Measurements from ENCODE around the gene APOC3. TPM values are rescaled to one million over a fixed set of nuclear protein-coding genes. Genes with fewer than 3 reads are reported as not detected.
"Not testable (repeated sequence)": the region's sequence is repeated elsewhere in the genome, so short reads cannot be mapped to it uniquely, and the experiment has no call there.

The APOC3 gene
- total RNA-seq, 1 donor from 2014 or later = not detected

GRCh38 chr11:116833816-116834534, 4.3 kb downstream of the APOC3 start:
- no peak overlapping the region for H3K4me3 Mint-ChIP-seq
- DNase-seq (ENCODE audit: low spot score in 2 of 2, unreplicated experiment in 2 of 2) = no peak
- no peaks in the 10 kb centered on the region for H3K36me3 Mint-ChIP-seq
- no peak for TF ChIP-seq CTCF (IDR thresholded peaks at IDR 0.05; ENCODE audit: unreplicated experiment)
- no peak overlapping the region for H3K27ac Mint-ChIP-seq
- H3K27me3 Mint-ChIP-seq (ENCODE audit: low read depth) = no peaks in the 10 kb centered on the region
- no peaks in the 10 kb centered on the region for H3K9me3 Mint-ChIP-seq
- H3K4me1 Mint-ChIP-seq = peaks cover 31% of the 10 kb centered on the region

DNA sequence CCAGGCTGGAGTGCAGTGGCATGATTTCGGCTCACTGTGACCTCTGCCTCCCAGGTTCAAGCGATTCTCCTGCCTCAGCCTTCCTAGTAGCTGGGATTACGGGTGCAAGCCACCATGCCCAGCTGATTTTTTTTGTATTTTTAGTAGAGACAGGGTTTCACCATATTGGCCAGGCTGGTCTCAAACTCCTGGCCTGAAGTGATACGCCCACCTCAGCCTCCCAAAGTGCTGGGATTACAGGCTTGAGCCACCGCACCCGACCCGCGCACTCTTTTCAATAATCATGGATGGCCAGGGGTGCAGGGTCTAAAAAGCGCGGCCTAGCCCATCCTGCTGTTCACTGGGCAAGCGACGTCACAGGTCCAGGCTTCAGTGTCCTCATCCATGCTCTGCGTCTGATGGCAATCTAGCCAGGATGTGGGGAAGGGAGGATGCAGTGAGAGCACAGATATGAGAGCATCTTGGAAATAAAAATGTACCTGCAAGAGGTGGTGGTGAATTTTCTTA, 4.9 kb downstream of the APOC3 start:
- H3K36me3 Mint-ChIP-seq, H3K9me3 Mint-ChIP-seq: not testable (repeated sequence)

DNA sequence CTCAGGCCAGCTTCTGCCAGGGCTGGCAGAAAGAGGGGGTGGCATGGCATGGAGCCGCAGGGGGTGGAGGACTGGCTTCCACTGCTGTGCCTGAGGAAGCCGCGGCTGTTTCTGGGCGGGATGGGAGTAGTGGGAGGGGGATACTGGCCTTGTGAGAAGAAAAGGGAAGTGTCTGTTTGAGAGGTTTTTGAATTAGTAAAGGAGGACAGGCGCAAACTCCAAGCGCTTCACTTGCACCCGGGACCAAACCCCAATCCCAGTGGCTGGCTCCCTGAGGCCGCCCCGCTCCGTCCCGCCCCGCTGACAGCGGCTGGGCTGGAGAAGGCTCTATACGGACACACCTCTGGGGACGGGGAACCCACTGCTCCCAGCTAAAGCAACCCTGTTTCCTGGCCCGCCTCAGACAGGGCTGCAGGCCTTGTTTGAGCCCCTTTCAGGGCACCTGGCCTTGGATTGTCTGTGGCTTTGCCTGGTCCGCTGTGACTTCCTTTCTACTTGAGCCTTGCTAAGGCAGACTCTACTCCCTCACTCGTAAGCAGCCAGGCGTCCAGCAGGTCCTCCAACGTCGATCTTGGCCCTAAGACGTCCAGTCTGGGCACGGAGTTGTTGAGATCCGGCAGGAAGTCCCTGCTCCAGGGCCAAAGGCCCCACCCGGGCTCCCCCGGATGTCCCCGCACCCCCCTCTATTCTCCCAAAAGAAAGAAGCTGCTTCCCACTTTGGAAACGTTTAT, 5.5 kb downstream of the APOC3 start:
- peak overlapping the region; percentile 16 for H3K27ac Mint-ChIP-seq
- DNase-seq (ENCODE audit: low spot score in 2 of 2, unreplicated experiment in 2 of 2) = no peak

More for the DNA sequence above, 4.9 kb downstream of the APOC3 start:
- Mint-ChIP-seq H3K4me3 (peak overlapping the region; percentile 36), H3K4me1 (peaks cover 27% of the 10 kb centered on the region)
- DNase-seq (ENCODE audit: low spot score in 2 of 2, unreplicated experiment in 2 of 2); H3K27ac Mint-ChIP-seq; H3K27me3 Mint-ChIP-seq (ENCODE audit: low read depth): not testable (repeated sequence)

GRCh38 chr11:116835791-116836631, 6.3 kb downstream of the APOC3 start:
- peak overlapping the region; percentile 58 for H3K4me3 Mint-ChIP-seq
- H3K9me3 Mint-ChIP-seq = no peaks in the 10 kb centered on the region
- peak; percentile 82 for DNase-seq (ENCODE audit: low spot score in 2 of 2, unreplicated experiment in 2 of 2)
- H3K4me1 Mint-ChIP-seq = peaks cover 24% of the 10 kb centered on the region
- H3K27ac Mint-ChIP-seq = no peak overlapping the region
- H3K36me3 Mint-ChIP-seq = no peaks in the 10 kb centered on the region
- H3K27me3 Mint-ChIP-seq (ENCODE audit: low read depth) = no peaks in the 10 kb centered on the region
- no peak for TF ChIP-seq CTCF (IDR thresholded peaks at IDR 0.05; ENCODE audit: unreplicated experiment)

More for the DNA sequence above, 5.5 kb downstream of the APOC3 start:
- H3K9me3 Mint-ChIP-seq = no peaks in the 10 kb centered on the region
- peaks cover 24% of the 10 kb centered on the region for H3K4me1 Mint-ChIP-seq
- H3K4me3 Mint-ChIP-seq = peak overlapping the region; percentile 58
- H3K36me3 Mint-ChIP-seq = no peaks in the 10 kb centered on the region
- no peaks in the 10 kb centered on the region for H3K27me3 Mint-ChIP-seq (ENCODE audit: low read depth)
- TF ChIP-seq CTCF (IDR thresholded peaks at IDR 0.05; ENCODE audit: unreplicated experiment) = no peak

GRCh38 chr11:116836632-116836991, 6.9 kb downstream of the APOC3 start:
- no peak overlapping the region for H3K27ac Mint-ChIP-seq

More at GRCh38 chr11:116836632-116836991, 6.9 kb downstream of the APOC3 start:
- Mint-ChIP-seq H3K27me3 (ENCODE audit: low read depth) (no peaks in the 10 kb centered on the region), H3K4me1 (peaks cover 24% of the 10 kb centered on the region), H3K36me3 (no peaks in the 10 kb centered on the region), H3K4me3 (no peak overlapping the region), H3K9me3 (no peaks in the 10 kb centered on the region)
- TF ChIP-seq CTCF (IDR thresholded peaks at IDR 0.05; ENCODE audit: unreplicated experiment) = no peak
- DNase-seq (ENCODE audit: low spot score in 2 of 2, unreplicated experiment in 2 of 2) = no peak

Data from mesothelial cell of epicardium (in vitro differentiated cells).